Activated CD4-positive, alpha-beta T cell treated with anti-CD3 and anti-CD28 coated beads for 4 hours (primary cell): ENCODE data around the gene SORD.
"Not testable (repeated sequence)": the region's sequence is repeated elsewhere in the genome, so short reads cannot be mapped to it uniquely, and the experiment has no call there.

ENCODE experiments used
- DNase-seq, 2 donors: peaks; one replicate each; pipeline ENCODE4 v3.0.0-alpha.2; 2020

The SORD gene

GRCh38 chr15:45022871-45023658 is at the start of gene SORD:
TSS of gene SORD (plus strand) at chr15:45023195. CDS start at chr15:45023284, 89 bp downstream.
- DNase-seq: peak; percentile 92 to 93

GRCh38 chr15:44976183-44976582 is 46.8 kb upstream of the SORD start:
- DNase-seq: not testable (repeated sequence)

GRCh38 chr15:44977781-44978180 is 45.2 kb upstream of the SORD start:
- not testable (repeated sequence) for DNase-seq

GRCh38 chr15:44979617-44980339 is 43.2 kb upstream of the SORD start:
- not testable (repeated sequence) for DNase-seq

- not testable (repeated sequence) for DNase-seq
Observed at GRCh38 chr15:44984144-44984543, 38.9 kb upstream of the SORD start.

- not testable (repeated sequence) for DNase-seq
Observed at GRCh38 chr15:44986346-44987055, 36.5 kb upstream of the SORD start.

GRCh38 chr15:44987711-44988110 is 35.3 kb upstream of the SORD start:
- DNase-seq: not testable (repeated sequence)

- not testable (repeated sequence) for DNase-seq
Observed at GRCh38 chr15:44988184-44988869, 34.7 kb upstream of the SORD start.

GRCh38 chr15:44988870-44989219 is 34.1 kb upstream of the SORD start:
- not testable (repeated sequence) for DNase-seq

- DNase-seq: not testable (repeated sequence)
Observed at GRCh38 chr15:44997632-44998031, 25.4 kb upstream of the SORD start.

- no peak for DNase-seq
Observed at GRCh38 chr15:44999105-44999504, 23.9 kb upstream of the SORD start.

- not testable (repeated sequence) for DNase-seq
Observed at GRCh38 chr15:45001180-45001579, 21.8 kb upstream of the SORD start.

GRCh38 chr15:45003731-45004410 is 19.1 kb upstream of the SORD start:
- DNase-seq: not testable (repeated sequence)

GRCh38 chr15:45004590-45005175 is 18.3 kb upstream of the SORD start:
- not testable (repeated sequence) for DNase-seq

GRCh38 chr15:45009046-45009445 is 13.9 kb upstream of the SORD start:
- no peak for DNase-seq

- DNase-seq: not testable (repeated sequence)
Observed at GRCh38 chr15:45015114-45015513, 7.9 kb upstream of the SORD start.

GRCh38 chr15:45020222-45020900 is 2.6 kb upstream of the SORD start:
- not testable (repeated sequence) for DNase-seq

GRCh38 chr15:45020901-45021259 is 2.1 kb upstream of the SORD start:
- DNase-seq: not testable (repeated sequence)

GRCh38 chr15:45021348-45021747 is 1.6 kb upstream of the SORD start:
- DNase-seq: no peak

GRCh38 chr15:45023659-45024225 is 747 bp downstream of the SORD start:
- no peak for DNase-seq

GRCh38 chr15:45024649-45025048 is 1.7 kb downstream of the SORD start:
- not testable (repeated sequence) for DNase-seq
